H9 (cell line): ENCODE results near the gene TBXAS1. TPM values are rescaled to one million over a fixed set of nuclear protein-coding genes. Genes with fewer than 3 reads are reported as not detected.

ENCODE experiments used
- DNase-seq: peaks from one replicate; pipeline ENCODE4 v3.0.0-alpha.2; 2017
- H2AFZ ChIP-seq: one replicate; pipeline ENCODE4 v1.6.1; 2013; ENCODE audit warnings: mild to moderate bottlenecking, low read length, control low read depth, moderate library complexity
- H2AK5ac ChIP-seq: 2 replicates; pipeline ENCODE4 v1.6.1; 2013; ENCODE audit warnings: low read length, control low read depth, mixed read lengths; ENCODE audit not compliant: insufficient read length
- H2BK120ac ChIP-seq: one replicate; pipeline ENCODE4 v1.6.1; 2013; ENCODE audit warnings: low read depth, mild to moderate bottlenecking, low read length, control low read depth, inconsistent platforms; ENCODE audit not compliant: poor library complexity, severe bottlenecking
- H2BK12ac ChIP-seq: 2 replicates; pipeline ENCODE4 v1.6.1; 2013; ENCODE audit warnings: low read length, control low read depth, mixed read lengths, low read depth; ENCODE audit not compliant: insufficient read length
- H2BK15ac ChIP-seq: 2 replicates; pipeline ENCODE4 v1.6.1; 2013; ENCODE audit warnings: low read depth, low read length, control low read depth
- H2BK20ac ChIP-seq: one replicate; pipeline ENCODE4 v1.6.1; 2013; ENCODE audit warnings: low read depth, mild to moderate bottlenecking, low read length, control low read depth, inconsistent platforms; ENCODE audit not compliant: poor library complexity, severe bottlenecking
- H2BK5ac ChIP-seq: 2 replicates; pipeline ENCODE4 v1.6.1; 2013; ENCODE audit warnings: low read length, control low read depth, mixed read lengths; ENCODE audit not compliant: insufficient read length
- H3K14ac ChIP-seq: 2 replicates; pipeline ENCODE4 v1.6.1; 2013; ENCODE audit warnings: low read length, control low read depth; ENCODE audit not compliant: insufficient read depth
- H3K18ac ChIP-seq: 2 replicates; pipeline ENCODE4 v1.6.1; 2013; ENCODE audit warnings: low read depth, mild to moderate bottlenecking, mixed read lengths, low read length, control low read depth; ENCODE audit not compliant: insufficient read length
- H3K23ac ChIP-seq: 2 replicates; pipeline ENCODE4 v1.6.1; 2013; ENCODE audit warnings: low read length, control low read depth, mixed read lengths, low read depth; ENCODE audit not compliant: insufficient read length
- H3K23me2 ChIP-seq: 2 replicates; pipeline ENCODE4 v1.6.1; 2013; ENCODE audit warnings: low read depth, mild to moderate bottlenecking, mixed read lengths, low read length, control low read depth; ENCODE audit not compliant: insufficient read length, poor library complexity, severe bottlenecking
- H3K27ac ChIP-seq: 2 replicates; pipeline ENCODE4 v1.5.1; 2013; ENCODE audit warnings: low read length, control low read depth, mixed read lengths, low read depth; ENCODE audit not compliant: insufficient read length
- H3K27me3 ChIP-seq: 2 replicates; pipeline ENCODE4 v1.6.1; 2013; ENCODE audit warnings: low read length, control low read depth, inconsistent platforms; ENCODE audit not compliant: insufficient read depth
- H3K4ac ChIP-seq: 2 replicates; pipeline ENCODE4 v1.6.1; 2013; ENCODE audit warnings: low read depth, mild to moderate bottlenecking, control low read depth, inconsistent platforms, low read length, moderate library complexity
- H3K4me1 ChIP-seq: 2 replicates; pipeline ENCODE4 v1.6.1; 2013; ENCODE audit warnings: low read length, control low read depth, inconsistent platforms; ENCODE audit not compliant: insufficient read depth
- H3K4me2 ChIP-seq: 2 replicates; pipeline ENCODE4 v1.6.1; 2013; ENCODE audit warnings: low read length, control low read depth, mixed read lengths; ENCODE audit not compliant: insufficient read length, insufficient read depth
- H3K56ac ChIP-seq: 2 replicates; pipeline ENCODE4 v1.6.1; 2013; ENCODE audit warnings: low read depth, mild to moderate bottlenecking, mixed read lengths, low read length, control low read depth; ENCODE audit not compliant: insufficient read length
- H3K79me1 ChIP-seq: 2 replicates; pipeline ENCODE4 v1.6.1; 2013; ENCODE audit warnings: low read depth, mild to moderate bottlenecking, moderate library complexity, low read length, control low read depth, inconsistent platforms; ENCODE audit not compliant: insufficient read depth, poor library complexity, severe bottlenecking
- H3K79me2 ChIP-seq: 2 replicates; pipeline ENCODE4 v1.6.1; 2013; ENCODE audit warnings: low read length, control low read depth, inconsistent platforms; ENCODE audit not compliant: insufficient read depth
- H3K9ac ChIP-seq: 2 replicates; pipeline ENCODE4 v1.6.1; 2013; ENCODE audit warnings: low read length, control low read depth, mixed read lengths; ENCODE audit not compliant: insufficient read length; ENCODE audit errors: extremely low read depth
- H3K9me3 ChIP-seq: one replicate; pipeline ENCODE4 v1.6.1; 2013; ENCODE audit warnings: low read depth, low read length, inconsistent platforms; ENCODE audit not compliant: control insufficient read depth
- H3T11ph ChIP-seq: one replicate; pipeline ENCODE4 v1.6.1; 2013; ENCODE audit warnings: mild to moderate bottlenecking, low read length, control low read depth, inconsistent platforms
- H4K20me1 ChIP-seq: one replicate; pipeline ENCODE4 v1.6.1; 2013; ENCODE audit not compliant: control insufficient read depth, insufficient read length, insufficient read depth
- H4K5ac ChIP-seq: 2 replicates; pipeline ENCODE4 v1.6.1; 2013; ENCODE audit warnings: low read depth, mild to moderate bottlenecking, mixed read lengths, low read length, control low read depth; ENCODE audit not compliant: insufficient read length
- H4K8ac ChIP-seq: replicated peaks from 2 replicates; pipeline ENCODE4 v1.6.1; 2013; ENCODE audit warnings: low read length, control low read depth, mixed read lengths, low read depth; ENCODE audit not compliant: insufficient read length
- H4K91ac ChIP-seq: 2 replicates; pipeline ENCODE4 v1.6.1; 2013; ENCODE audit warnings: low read depth, mild to moderate bottlenecking, moderate library complexity, mixed read lengths, low read length, control low read depth; ENCODE audit not compliant: insufficient read length
- H3K27ac Mint-ChIP-seq, 3 experiments: 2 replicates in 2 of 3; 3 replicates in 1 of 3; pipeline ENCODE4 v1.8.0; 2020 to 2021; ENCODE audit warnings: mixed read lengths in 3 of 3, mild to moderate bottlenecking in 1 of 3, moderate library complexity in 1 of 3
- H3K27me3 Mint-ChIP-seq: 2 replicates; pipeline ENCODE4 v1.8.0; 2021; ENCODE audit warnings: low read depth, mild to moderate bottlenecking, moderate library complexity, mixed read lengths
- H3K36me3 Mint-ChIP-seq, 3 experiments: 2 replicates in 2 of 3; 3 replicates in 1 of 3; pipeline ENCODE4 v1.8.0; 2020 to 2021; ENCODE audit warnings: low read depth in 3 of 3, mixed read lengths in 3 of 3; ENCODE audit not compliant: insufficient read depth in 1 of 3
- H3K4me1 Mint-ChIP-seq, 2 experiments: 2 replicates each; pipeline ENCODE4 v1.8.0; 2020; ENCODE audit warnings: mixed read lengths in 2 of 2
- H3K4me3 Mint-ChIP-seq, 2 experiments: 2 replicates in 1 of 2; 3 replicates in 1 of 2; pipeline ENCODE4 v1.8.0; 2020 to 2021; ENCODE audit warnings: mild to moderate bottlenecking in 2 of 2, mixed read lengths in 2 of 2, moderate library complexity in 1 of 2
- H3K9me3 Mint-ChIP-seq, 2 experiments: 2 replicates in 1 of 2; 3 replicates in 1 of 2; pipeline ENCODE4 v1.8.0; 2020; ENCODE audit warnings: mild to moderate bottlenecking in 2 of 2, mixed read lengths in 2 of 2, moderate library complexity in 1 of 2
- CTCF ChIP-seq: fragments of 200-600 bp; sonication (generic); conservative IDR thresholded peaks from 3 replicates; pipeline ENCODE4 v1.8.0; 2021; ENCODE audit warnings: antibody characterized with exemption, mild to moderate bottlenecking
- WGBS: extraction: QIAGEN DNeasy Blood & Tissue Kit; methylation state at CpG from one replicate; pipeline ENCODE4 v1.1.7; 2013; ENCODE audit warnings: missing lambda C conversion rate, low lambda C conversion rate, mixed read lengths; ENCODE audit not compliant: insufficient read length; ENCODE audit errors: extremely low coverage; 5-methylcytosine and 5-hydroxymethylcytosine counted together
- total RNA-seq: library from RNA; stranded (reverse); gene quantifications from 2 replicates; pipeline ENCODE4 v1.2.1, GENCODE V29; 2021

The TBXAS1 gene
- total RNA-seq, 1 experiment from 2014 or later, result 0.39 TPM

GRCh38 chr7:140044251-140044650 is 215.2 kb downstream of the TBXAS1 start:
- Histone ChIP-seq H2AK5ac (no peak overlapping the region), H4K5ac (no peak overlapping the region), H3K23ac (no peak overlapping the region), H3K56ac (no peak overlapping the region), H2BK12ac (no peak overlapping the region), H4K20me1 (no peaks in the 10 kb centered on the region), H3K79me2 (no peaks in the 10 kb centered on the region; the same call in 1 of the 2 replicates), H4K91ac (no peak overlapping the region), H3K18ac (no peak overlapping the region), H3K14ac (no peak overlapping the region), H3K4me2 (no peak overlapping the region), H2BK120ac (no peak overlapping the region), H3K4ac (no peak overlapping the region), H3T11ph (no peak overlapping the region), H3K23me2 (no peaks in the 10 kb centered on the region), H2BK15ac (no peak overlapping the region), H2BK5ac (no peak overlapping the region), H2BK20ac (no peak overlapping the region), H3K9ac (no peak overlapping the region), H3K79me1 (no peaks in the 10 kb centered on the region), H3K27ac (no peak overlapping the region), H3K27me3 (no peaks in the 10 kb centered on the region), H3K4me1 (no peaks in the 10 kb centered on the region), H4K8ac (no peak overlapping the region), H2AFZ (no peak overlapping the region), H3K9me3 (no peaks in the 10 kb centered on the region)
- Mint-ChIP-seq H3K36me3 (peaks cover 0 to 23% (median 0%) of the 10 kb centered on the region in 3 experiments; a peak in 3 of 7 replicates), H3K9me3 (no peaks in the 10 kb centered on the region), H3K4me1 (no peaks in the 10 kb centered on the region), H3K4me3 (no peak overlapping the region), H3K27me3 (no peaks in the 10 kb centered on the region), H3K27ac (no peak overlapping the region)
- DNase-seq, result no peak
- no peak for TF ChIP-seq CTCF
- no CpG with 5 or more reads among the region's 6 CpGs for WGBS
